WTC11 (cell line): ENCODE measurements around the gene MIPOL1. TPM values are rescaled to one million over a fixed set of nuclear protein-coding genes. Genes with fewer than 3 reads are reported as not detected.

Experiments
- ATAC-seq: fragments of 200-7000 bp; cut with Tn5 transposase; 2 replicates; pipeline ENCODE4 v1.10.0; 2021; ENCODE audit warnings: mild to moderate bottlenecking, moderate library complexity
- CTCF ChIA-PET: fragments of 300-600 bp; sonication (Branson Sonifier 250); formaldehyde crosslinking; loops from one replicate; lab custom pipeline; 2021; ENCODE audit warnings: antibody characterized with exemption; lab: Charles Lee
- POLR2A ChIA-PET: fragments of 350-600 bp; sonication (Branson Sonifier 250); formaldehyde crosslinking; loops from one replicate; lab custom pipeline; 2021; ENCODE audit warnings: antibody characterized with exemption; lab: Charles Lee
- DNase-seq: peaks from one replicate; pipeline ENCODE4 v3.0.0; 2021; ENCODE audit warnings: low spot score
- H3K27ac Mint-ChIP-seq: 2 replicates; pipeline ENCODE4 v1.8.0; 2021; ENCODE audit warnings: mixed read lengths
- H3K27me3 Mint-ChIP-seq: 2 replicates; pipeline ENCODE4 v1.8.0; 2021; ENCODE audit warnings: low read depth, mild to moderate bottlenecking, moderate library complexity, mixed read lengths
- H3K36me3 Mint-ChIP-seq: 2 replicates; pipeline ENCODE4 v1.8.0; 2021; ENCODE audit warnings: mixed read lengths
- H3K4me1 Mint-ChIP-seq: 2 replicates; pipeline ENCODE4 v1.8.0; 2022; ENCODE audit warnings: mixed read lengths
- H3K4me3 Mint-ChIP-seq: 2 replicates; pipeline ENCODE4 v1.8.0; 2021; ENCODE audit warnings: mild to moderate bottlenecking, moderate library complexity, mixed read lengths
- H3K9me3 Mint-ChIP-seq: 2 replicates; pipeline ENCODE4 v1.8.0; 2021; ENCODE audit warnings: mixed read lengths
- ARID4B ChIP-seq: sonication (generic); formaldehyde crosslinking; IDR thresholded peaks from 2 replicates; pipeline ENCODE4 v1.8.0; 2023; ENCODE audit warnings: missing genetic modification reagents, mild to moderate bottlenecking, borderline replicate concordance
- E2F5 ChIP-seq: sonication (generic); formaldehyde crosslinking; IDR thresholded peaks from 2 replicates; pipeline ENCODE4 v1.8.1; 2022; ENCODE audit warnings: mild to moderate bottlenecking, moderate library complexity, missing genetic modification reagents
- FOXJ3 ChIP-seq: sonication (generic); formaldehyde crosslinking; IDR thresholded peaks from 2 replicates; pipeline ENCODE4 v1.9.0; 2021; ENCODE audit warnings: missing genetic modification reagents, mild to moderate bottlenecking, borderline replicate concordance
- FOXP4 ChIP-seq: sonication (generic); formaldehyde crosslinking; IDR thresholded peaks from 2 replicates; pipeline ENCODE4 v1.8.0; 2022; ENCODE audit warnings: mild to moderate bottlenecking, missing genetic modification reagents
- IRF1 ChIP-seq: sonication (generic); formaldehyde crosslinking; IDR thresholded peaks from 2 replicates; pipeline ENCODE4 v1.8.0; 2023; ENCODE audit warnings: missing genetic modification reagents
- JAZF1 ChIP-seq: fragments of 250-450 bp; sonication (Bioruptor Pico); IDR thresholded peaks from 2 replicates; pipeline ENCODE4 v1.9.0; 2021; ENCODE audit warnings: moderate library complexity, mild to moderate bottlenecking, inconsistent platforms
- KAT7 ChIP-seq: sonication (generic); formaldehyde crosslinking; IDR thresholded peaks from 2 replicates; pipeline ENCODE4 v1.8.1; 2023; ENCODE audit warnings: missing genetic modification reagents, mild to moderate bottlenecking, borderline replicate concordance
- MXD4 ChIP-seq: fragments of 250-450 bp; sonication (Bioruptor Pico); IDR thresholded peaks from 2 replicates; pipeline ENCODE4 v1.8.0; 2021; ENCODE audit warnings: mild to moderate bottlenecking, moderate library complexity, borderline replicate concordance
- TCF7 ChIP-seq: sonication (generic); formaldehyde crosslinking; IDR thresholded peaks from 2 replicates; pipeline ENCODE4 v1.8.0; 2022; ENCODE audit warnings: mild to moderate bottlenecking, low read depth, missing genetic modification reagents, moderate library complexity
- USF1 ChIP-seq: sonication (generic); formaldehyde crosslinking; IDR thresholded peaks from 2 replicates; pipeline ENCODE4 v1.8.0; 2022; ENCODE audit warnings: mild to moderate bottlenecking, missing genetic modification reagents
- ZBTB21 ChIP-seq: sonication (generic); formaldehyde crosslinking; IDR thresholded peaks from 2 replicates; pipeline ENCODE4 v1.8.1; 2023; ENCODE audit warnings: mild to moderate bottlenecking, missing genetic modification reagents, borderline replicate concordance
- ZNF317 ChIP-seq: sonication (generic); formaldehyde crosslinking; IDR thresholded peaks from 2 replicates; pipeline ENCODE4 v1.8.1; 2023; ENCODE audit warnings: low read depth, mild to moderate bottlenecking, moderate library complexity, missing genetic modification reagents, borderline replicate concordance
- ZNF671 ChIP-seq: fragments of 250-450 bp; sonication (Bioruptor Pico); IDR thresholded peaks from 2 replicates; pipeline ENCODE4 v1.8.0; 2021; ENCODE audit warnings: mild to moderate bottlenecking
- ZSCAN18 ChIP-seq: fragments of 250-450 bp; sonication (Bioruptor Pico); IDR thresholded peaks from 2 replicates; pipeline ENCODE4 v2.1.2; 2022; ENCODE audit warnings: mild to moderate bottlenecking, moderate library complexity
- total RNA-seq: library from RNA; stranded (reverse); gene quantifications from 3 replicates; pipeline ENCODE4 v1.2.3, GENCODE V29; 2021

Gene MIPOL1
- total RNA-seq, 1 experiment from 2014 or later: 13.1 TPM

- no peaks in the 10 kb centered on the region for H3K27me3 Mint-ChIP-seq
- peaks cover 11% of the 10 kb centered on the region for H3K36me3 Mint-ChIP-seq
- DNase-seq: no peak
- no peak overlapping the region for H3K4me3 Mint-ChIP-seq
- ATAC-seq: no peak
- no peak overlapping the region; the same call in 1 of the 2 replicates for H3K27ac Mint-ChIP-seq
- POLR2A ChIA-PET: no interaction called here
- peaks cover 18% of the 10 kb centered on the region for H3K4me1 Mint-ChIP-seq
- peaks cover 14% of the 10 kb centered on the region for H3K9me3 Mint-ChIP-seq
- TF ChIP-seq ZBTB21 (CRISPR knock-in tag) (no peak), ARID4B (CRISPR knock-in tag) (no peak), ZSCAN18 (no peak), FOXJ3 (no peak), TCF7 (no peak), E2F5 (CRISPR knock-in tag) (no peak), ZNF671 (CRISPR knock-in tag) (no peak), JAZF1 (CRISPR knock-in tag) (no peak), FOXP4 (CRISPR knock-in tag) (no peak), IRF1 (CRISPR knock-in tag) (no peak), MXD4 (CRISPR knock-in tag) (no peak), KAT7 (CRISPR knock-in tag) (no peak)
- TF ChIP-seq, all 79 proteins: peak for 0
- CTCF ChIA-PET: no interaction called here
These were observed 239.8 kb downstream of the MIPOL1 start for GRCh38 chr14:37437490-37437889.

GRCh38 chr14:37438444-37438843 lies 240.7 kb downstream of the MIPOL1 start:
- no peak for DNase-seq
- Mint-ChIP-seq H3K4me1 (peaks cover 22% of the 10 kb centered on the region), H3K27me3 (no peaks in the 10 kb centered on the region), H3K4me3 (no peak overlapping the region), H3K9me3 (peaks cover 13% of the 10 kb centered on the region)
- ChIA-PET POLR2A (no interaction called here), CTCF (no interaction called here)
- TF ChIP-seq USF1 (CRISPR knock-in tag) (no peak), ZNF317 (CRISPR knock-in tag) (no peak), FOXJ3 (no peak), ZSCAN18 (no peak)
- TF ChIP-seq, all 79 proteins: peak for 0
- no peak for ATAC-seq
- Mint-ChIP-seq H3K36me3 (peaks cover 11% of the 10 kb centered on the region), H3K27ac (no peak overlapping the region)
